Transverse colon (tissue), 3 donors: ENCODE measurements around the gene GNAQ.

ENCODE experiments used
- CTCF ChIP-seq, 5 experiments: fragments of 200-600 bp in 3 of 5; fragments of 450-650 bp in 2 of 5; sonication (generic) in 3 of 5; IDR thresholded peaks; 1 replicate in 2 of 5; 2 replicates in 3 of 5; pipeline ENCODE4 v1.5.1; 2016 to 2017; ENCODE audit warnings: antibody characterized with exemption in 5 of 5, inconsistent platforms in 3 of 5, mild to moderate bottlenecking in 2 of 5, moderate library complexity in 1 of 5
- POLR2A ChIP-seq: fragments of 450-650 bp; IDR thresholded peaks from one replicate; pipeline ENCODE4 v1.6.1; 2016; ENCODE audit warnings: antibody characterized with exemption, mild to moderate bottlenecking, moderate library complexity

GRCh38 chr9:77987081-77987656, 44.4 kb downstream of the GNAQ start:
- TF ChIP-seq CTCF (IDR thresholded peaks at IDR 0.05), result no peak
- TF ChIP-seq POLR2A, result no peak
